Activated CD4-positive, alpha-beta T cell treated with anti-CD3 and anti-CD28 coated beads, Interleukin-2, amount 50 U/mL, for 4 hours (primary cell): ENCODE results near the gene PCNT.
A peak's percentile ranks its signal among the peaks of the same experiment; 100 is the strongest.

Experiments
- DNase-seq, 2 experiments: peaks; one replicate each; pipeline ENCODE4 v3.0.0-alpha.2; 2020

Gene PCNT, protein sequence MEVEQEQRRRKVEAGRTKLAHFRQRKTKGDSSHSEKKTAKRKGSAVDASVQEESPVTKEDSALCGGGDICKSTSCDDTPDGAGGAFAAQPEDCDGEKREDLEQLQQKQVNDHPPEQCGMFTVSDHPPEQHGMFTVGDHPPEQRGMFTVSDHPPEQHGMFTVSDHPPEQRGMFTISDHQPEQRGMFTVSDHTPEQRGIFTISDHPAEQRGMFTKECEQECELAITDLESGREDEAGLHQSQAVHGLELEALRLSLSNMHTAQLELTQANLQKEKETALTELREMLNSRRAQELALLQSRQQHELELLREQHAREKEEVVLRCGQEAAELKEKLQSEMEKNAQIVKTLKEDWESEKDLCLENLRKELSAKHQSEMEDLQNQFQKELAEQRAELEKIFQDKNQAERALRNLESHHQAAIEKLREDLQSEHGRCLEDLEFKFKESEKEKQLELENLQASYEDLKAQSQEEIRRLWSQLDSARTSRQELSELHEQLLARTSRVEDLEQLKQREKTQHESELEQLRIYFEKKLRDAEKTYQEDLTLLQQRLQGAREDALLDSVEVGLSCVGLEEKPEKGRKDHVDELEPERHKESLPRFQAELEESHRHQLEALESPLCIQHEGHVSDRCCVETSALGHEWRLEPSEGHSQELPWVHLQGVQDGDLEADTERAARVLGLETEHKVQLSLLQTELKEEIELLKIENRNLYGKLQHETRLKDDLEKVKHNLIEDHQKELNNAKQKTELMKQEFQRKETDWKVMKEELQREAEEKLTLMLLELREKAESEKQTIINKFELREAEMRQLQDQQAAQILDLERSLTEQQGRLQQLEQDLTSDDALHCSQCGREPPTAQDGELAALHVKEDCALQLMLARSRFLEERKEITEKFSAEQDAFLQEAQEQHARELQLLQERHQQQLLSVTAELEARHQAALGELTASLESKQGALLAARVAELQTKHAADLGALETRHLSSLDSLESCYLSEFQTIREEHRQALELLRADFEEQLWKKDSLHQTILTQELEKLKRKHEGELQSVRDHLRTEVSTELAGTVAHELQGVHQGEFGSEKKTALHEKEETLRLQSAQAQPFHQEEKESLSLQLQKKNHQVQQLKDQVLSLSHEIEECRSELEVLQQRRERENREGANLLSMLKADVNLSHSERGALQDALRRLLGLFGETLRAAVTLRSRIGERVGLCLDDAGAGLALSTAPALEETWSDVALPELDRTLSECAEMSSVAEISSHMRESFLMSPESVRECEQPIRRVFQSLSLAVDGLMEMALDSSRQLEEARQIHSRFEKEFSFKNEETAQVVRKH (N-terminal part only)

GRCh38 chr21:46323710-46324389 is at the start of gene PCNT, which contains the start of gene C21orf58:
PCNT (plus strand) TSS chr21:46324156; CDS start chr21:46324229, 73 bp downstream.
C21orf58 (minus strand) TSS chr21:46323870; CDS start chr21:46322738, 1,132 bp downstream.
- peak; percentile 94 to 97 for DNase-seq

DNA sequence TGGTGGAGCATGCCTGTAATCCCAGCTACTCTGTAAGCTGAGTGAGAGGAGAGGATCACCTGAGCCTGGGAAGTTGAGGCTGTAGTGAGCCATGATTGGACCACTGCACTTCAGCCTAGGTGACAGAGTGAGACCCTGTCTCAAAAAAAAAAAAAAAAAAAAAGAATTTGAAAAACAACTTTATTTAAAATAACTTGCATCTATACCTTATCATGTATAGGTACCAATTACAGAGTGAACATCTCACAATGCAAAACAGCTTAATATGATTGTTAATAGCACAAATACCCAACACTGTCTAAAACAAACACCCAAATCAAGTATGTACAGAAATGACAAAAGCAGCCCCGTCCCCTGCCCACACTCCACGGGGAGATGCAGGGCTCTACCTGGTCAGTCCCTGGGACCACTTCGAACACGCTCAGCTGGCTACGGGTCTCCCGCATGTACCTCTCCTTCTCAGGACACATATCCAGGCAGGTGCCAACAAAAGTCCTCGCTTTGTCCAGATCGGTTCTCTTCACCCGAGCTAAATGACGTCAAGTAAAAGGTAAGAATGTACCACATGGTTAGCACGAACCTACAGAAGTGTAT is 49.1 kb upstream of the PCNT start:
- no peak for DNase-seq

- DNase-seq, result no peak
Measured at GRCh38 chr21:46284077-46284644, 39.8 kb upstream of the PCNT start.

GRCh38 chr21:46284733-46285132 is 39.2 kb upstream of the PCNT start:
- no peak for DNase-seq

GRCh38 chr21:46285206-46285661 is 38.7 kb upstream of the PCNT start, which contains the start of gene MCM3AP:
MCM3AP (minus strand) TSS chr21:46285611; CDS start chr21:46285286, 325 bp downstream.
- DNase-seq, result no peak

GRCh38 chr21:46285761-46286647 is 38.0 kb upstream of the PCNT start, which contains the start of gene YBEY:
YBEY (plus strand) TSS chr21:46286342; CDS start chr21:46286914, 572 bp downstream.
- DNase-seq, result peak; percentile 77 to 78

- DNase-seq, result no peak
Measured at GRCh38 chr21:46286648-46287002, 37.3 kb upstream of the PCNT start.

DNA sequence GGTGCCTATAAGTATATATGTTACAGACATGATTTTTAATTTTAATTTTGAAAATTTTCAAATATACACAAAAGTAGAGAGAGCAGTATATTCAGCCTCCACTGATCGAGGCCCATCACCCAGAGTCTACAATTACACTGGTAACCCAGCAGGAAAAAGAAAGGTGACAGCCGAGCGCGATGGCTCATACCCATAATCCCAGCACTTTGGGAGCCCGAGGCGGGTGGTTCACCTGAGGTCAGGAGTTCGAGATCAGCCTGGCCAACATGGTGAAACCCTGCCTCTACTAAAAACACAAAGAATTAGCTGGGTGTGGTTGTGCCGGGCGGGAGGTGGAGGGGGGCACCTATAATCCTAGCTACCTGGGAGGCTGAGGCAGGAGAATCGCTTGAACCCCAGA is 36.4 kb upstream of the PCNT start:
- no peak for DNase-seq

DNA sequence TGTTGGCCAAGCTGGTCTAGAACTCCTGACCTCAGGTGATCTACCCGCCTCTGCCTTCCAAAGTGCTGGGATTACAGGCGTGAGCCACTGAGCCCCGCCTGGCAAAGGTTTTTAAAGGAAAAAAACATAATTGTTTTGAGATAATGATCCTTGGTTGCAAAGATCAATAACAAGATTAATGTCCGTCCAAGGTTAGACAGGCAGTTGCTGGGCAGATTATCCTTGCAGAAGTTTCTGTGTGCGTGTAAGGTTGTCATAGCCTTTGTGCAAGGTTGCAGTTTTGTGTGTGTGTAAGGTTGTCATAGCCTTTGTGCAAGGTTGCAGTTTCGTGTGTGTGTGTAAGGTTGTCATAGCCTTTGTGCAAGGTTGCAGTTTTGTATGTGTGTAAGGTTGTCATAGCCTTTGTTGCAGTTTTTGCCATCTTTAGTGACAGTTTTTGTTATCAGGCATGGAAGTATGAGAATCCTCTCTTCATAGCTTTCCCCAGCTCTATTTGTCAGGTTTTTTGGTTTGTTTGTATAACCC is 34.2 kb upstream of the PCNT start:
- DNase-seq, result no peak

- no peak for DNase-seq
Measured at GRCh38 chr21:46291561-46291960, 32.4 kb upstream of the PCNT start.

GRCh38 chr21:46294647-46295176 is 29.2 kb upstream of the PCNT start:
- no peak for DNase-seq

GRCh38 chr21:46295177-46295770 is 28.7 kb upstream of the PCNT start:
- no peak for DNase-seq

DNA sequence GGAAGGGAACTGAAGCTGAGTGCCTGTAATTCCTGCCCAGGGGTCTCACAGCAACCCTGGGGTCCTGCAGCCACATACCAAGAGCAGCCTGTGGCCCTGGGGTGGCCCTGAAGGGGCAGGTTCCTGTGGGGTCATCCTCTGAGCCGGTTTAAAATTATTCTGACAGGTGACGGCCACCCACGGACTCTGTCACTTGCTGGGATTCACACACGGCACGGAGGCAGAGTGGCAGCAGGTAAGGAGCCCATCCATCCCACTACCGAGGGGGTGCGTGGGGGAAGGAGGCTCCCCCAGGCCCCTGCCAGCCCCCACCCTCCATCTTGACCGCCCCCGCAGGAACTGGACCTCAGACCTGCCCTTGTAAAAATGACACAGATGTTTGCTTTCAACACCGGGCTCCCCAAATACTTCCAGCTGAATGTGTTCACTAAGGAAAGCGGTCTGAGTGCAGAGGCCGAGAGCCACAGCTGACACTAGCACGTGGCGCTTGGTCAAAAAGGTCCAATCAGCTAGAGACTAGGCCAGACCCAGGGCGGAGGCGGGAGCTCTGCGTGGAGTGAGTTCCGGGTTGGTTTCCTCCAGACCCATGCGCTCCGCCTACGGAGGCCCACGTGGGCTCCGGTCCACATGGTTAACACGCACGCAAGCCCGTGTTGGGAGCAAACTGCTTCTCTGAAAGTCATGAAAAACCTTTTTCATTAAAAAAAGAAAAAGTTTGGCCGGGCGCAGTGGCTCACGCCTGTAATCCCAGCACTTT is 27.8 kb upstream of the PCNT start:
- DNase-seq, result peak; percentile 54 to 61

DNA sequence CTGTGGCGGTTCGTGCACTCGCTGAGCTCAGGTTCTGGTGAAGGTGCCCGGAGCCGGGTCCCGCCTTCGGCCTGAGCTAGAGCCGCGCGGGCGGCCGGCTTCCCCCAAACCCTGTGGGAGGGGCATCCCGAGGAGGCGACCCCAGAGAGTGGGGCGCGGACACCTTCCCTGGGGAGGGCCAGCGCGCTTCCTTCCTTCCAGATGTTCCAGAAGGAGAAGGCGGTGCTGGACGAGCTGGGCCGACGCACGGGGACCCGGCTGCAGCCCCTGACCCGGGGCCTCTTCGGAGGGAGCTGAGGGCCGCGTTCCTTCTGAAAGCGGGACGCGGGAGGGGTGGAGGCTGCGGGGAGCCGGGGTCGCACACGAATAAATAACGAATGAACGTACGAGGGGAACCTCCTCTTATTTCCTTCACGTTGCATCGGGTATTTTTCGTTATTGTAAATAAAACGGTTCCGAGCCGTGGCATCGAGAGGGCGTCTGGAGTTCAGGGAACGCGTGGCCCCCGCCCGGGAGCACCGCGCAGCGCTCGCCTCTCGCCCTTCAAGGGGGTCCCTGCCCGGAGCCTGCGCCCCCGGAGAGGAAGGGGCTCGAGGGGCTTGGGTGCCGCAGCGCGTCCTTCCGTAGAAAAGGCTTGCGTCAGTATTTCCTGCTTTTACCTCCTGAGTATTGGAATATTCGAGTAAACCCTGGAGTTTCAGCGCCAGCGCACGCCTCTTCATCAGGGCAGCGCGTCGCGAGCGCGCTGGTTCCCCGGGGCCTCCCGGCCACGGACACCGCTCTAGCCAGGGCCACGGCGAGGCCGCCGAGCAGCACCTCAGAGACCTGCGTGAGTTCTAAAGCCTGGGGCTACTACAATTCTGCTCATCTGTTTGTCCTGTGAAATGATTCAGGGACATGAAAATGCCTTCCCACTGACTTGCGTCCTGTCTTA is 26.4 kb upstream of the PCNT start:
- DNase-seq, result no peak

- no peak for DNase-seq
Measured at GRCh38 chr21:46299167-46299566, 24.8 kb upstream of the PCNT start.

- no peak for DNase-seq
Measured at GRCh38 chr21:46301759-46302158, 22.2 kb upstream of the PCNT start.

DNA sequence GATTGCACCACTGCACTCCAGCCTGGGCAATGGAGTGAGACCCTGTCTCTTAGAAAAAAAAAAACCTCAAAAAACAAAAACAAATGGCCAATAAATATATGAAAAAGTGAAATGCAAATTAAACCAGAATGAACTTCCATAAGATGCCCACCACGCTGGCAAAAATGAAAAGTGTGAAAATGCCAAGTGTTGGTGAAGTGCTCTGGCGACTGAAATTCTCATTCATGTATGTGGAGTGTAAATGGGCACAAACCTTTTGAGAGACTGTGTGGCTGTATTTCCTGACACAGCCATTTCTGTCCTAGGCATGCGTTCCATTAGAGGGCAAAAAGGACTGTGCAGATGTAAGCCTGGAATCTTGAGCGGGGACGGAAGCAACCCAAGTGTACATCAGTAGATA is 19.5 kb upstream of the PCNT start:
- no peak for DNase-seq
